Hepatocyte (in vitro differentiated cells): Measurements from ENCODE around the gene RASSF4.

Source experiments
- CTCF ChIP-seq: fragments of 200-600 bp; sonication (generic); IDR thresholded peaks from 2 replicates; pipeline ENCODE4 v1.5.1; 2016; ENCODE audit warnings: antibody characterized with exemption, mild to moderate bottlenecking; ENCODE audit not compliant: poor library complexity
- EZH2 ChIP-seq: fragments of 200-600 bp; sonication (generic); IDR thresholded peaks from 2 replicates; pipeline ENCODE4 v1.6.1; 2016; ENCODE audit warnings: antibody characterized with exemption, mild to moderate bottlenecking, borderline replicate concordance
- EZH2phosphoT487 ChIP-seq: fragments of 200-600 bp; sonication (generic); IDR thresholded peaks from one replicate; pipeline ENCODE4 v1.6.1; 2018; ENCODE audit warnings: antibody characterized with exemption, mild to moderate bottlenecking, low read depth, moderate library complexity; ENCODE audit not compliant: unreplicated experiment, severe bottlenecking

GRCh38 chr10:44924261-44925040 lies 35.2 kb upstream of the RASSF4 start:
- TF ChIP-seq CTCF: no peak
- no peak for TF ChIP-seq EZH2phosphoT487
- no peak for TF ChIP-seq EZH2
